Endometrial microvascular endothelial cells (primary cell): Measurements from ENCODE around the gene LRRC55. TPM values are rescaled to one million over a fixed set of nuclear protein-coding genes. Genes with fewer than 3 reads are reported as not detected.

Experiments
- in situ Hi-C: cut with HindIII; loops from 2 replicates; pipeline ENCODE4 v1.10.0; 2017; ENCODE audit warnings: low sequenced_read_pairs, low pct_unique_long_range_greater_than_20kb; ENCODE audit errors: inconsistent ontology term
- total RNA-seq: library from RNA; depleted of rRNA; stranded (reverse); fragments of >200 nt; gene quantifications from one replicate; pipeline ENCODE4 v1.2.3, GENCODE V29; 2015; ENCODE audit errors: inconsistent ontology term

The LRRC55 gene
- total RNA-seq, 1 donor from 2014 or later = not detected

- in situ Hi-C loops = no loop called here
Observed at GRCh38 chr11:57223601-57224000, 41.8 kb downstream of the LRRC55 start.

DNA sequence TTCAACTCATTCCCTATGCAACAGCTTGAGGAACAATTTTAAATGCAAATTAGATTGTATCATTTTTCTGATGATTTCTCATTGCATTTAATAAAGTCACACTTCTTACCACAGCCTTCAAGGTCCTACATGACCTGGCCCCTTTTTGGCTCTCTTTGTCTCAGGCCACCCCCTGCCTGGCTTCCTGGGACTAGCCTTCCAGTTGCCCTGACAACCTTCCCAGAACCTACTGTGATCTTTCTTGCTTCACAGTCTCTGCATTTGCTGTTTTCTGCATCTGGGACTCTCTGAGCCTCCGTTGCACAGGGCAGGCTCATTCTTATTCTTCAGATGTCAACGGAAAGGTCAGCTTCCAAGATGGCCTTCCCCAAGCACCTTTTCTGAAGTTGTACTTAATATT lies 42.4 kb downstream of the LRRC55 start:
- in situ Hi-C loops = no loop called here

GRCh38 chr11:57224537-57224936 lies 42.8 kb downstream of the LRRC55 start:
- in situ Hi-C loops = no loop called here

DNA sequence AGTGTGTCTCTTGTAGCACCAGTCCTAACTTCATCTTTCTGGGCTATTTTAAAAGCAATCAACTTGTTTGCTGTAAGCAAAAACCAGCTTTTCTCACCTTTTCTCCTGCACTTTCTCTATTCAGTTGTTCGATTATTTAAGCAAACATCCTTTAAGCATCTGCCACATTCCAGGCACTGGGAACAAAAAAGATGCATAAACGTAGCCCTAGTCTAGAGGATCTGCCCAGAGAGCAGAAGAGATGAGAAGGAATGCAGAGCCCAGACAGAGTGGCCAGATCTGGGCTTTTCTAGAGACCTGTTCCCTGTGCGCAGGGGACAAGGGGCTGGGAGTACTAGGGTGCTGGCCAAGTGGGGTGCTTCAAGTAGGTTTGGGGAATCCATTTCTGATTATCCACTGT lies 46.8 kb downstream of the LRRC55 start:
- in situ Hi-C loops = no loop called here

GRCh38 chr11:57230316-57230715 lies 48.6 kb downstream of the LRRC55 start:
- in situ Hi-C loops = no loop called here

DNA sequence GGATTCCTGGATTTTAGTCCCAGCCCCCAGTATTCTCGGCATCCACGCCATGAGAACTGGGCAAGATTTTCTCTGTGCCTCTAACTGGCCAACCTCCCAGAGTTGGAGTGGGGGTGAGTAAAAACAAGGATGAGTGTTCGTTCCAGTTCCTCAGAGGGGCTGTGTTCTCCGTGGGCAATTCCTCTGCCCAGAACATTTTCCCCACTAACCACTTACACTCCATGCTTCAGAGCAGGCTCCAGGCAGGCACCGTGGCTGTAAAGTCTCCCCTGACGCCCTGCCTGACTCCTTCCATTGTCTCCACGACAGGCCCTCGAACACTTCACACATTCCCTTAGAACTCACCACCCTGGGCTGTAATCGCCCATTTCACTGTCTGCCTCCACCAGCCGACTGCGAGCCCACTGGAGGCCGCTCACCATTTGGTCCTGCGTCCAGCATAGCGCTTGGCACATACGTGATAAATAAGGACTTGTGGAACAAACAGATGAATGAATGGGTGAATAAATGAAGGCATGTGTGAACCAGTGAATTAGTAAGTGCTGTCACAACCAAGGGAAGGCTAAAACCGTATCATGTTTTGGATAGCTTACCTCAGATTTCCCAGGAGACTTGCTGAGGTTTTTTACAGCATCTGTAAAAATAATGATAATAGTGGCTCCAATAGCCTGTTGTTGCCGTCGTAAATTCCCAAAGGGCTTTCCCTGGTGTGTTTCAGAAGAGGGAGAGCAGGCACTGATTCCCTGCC lies 49.2 kb downstream of the LRRC55 start:
- in situ Hi-C loops = no loop called here

DNA sequence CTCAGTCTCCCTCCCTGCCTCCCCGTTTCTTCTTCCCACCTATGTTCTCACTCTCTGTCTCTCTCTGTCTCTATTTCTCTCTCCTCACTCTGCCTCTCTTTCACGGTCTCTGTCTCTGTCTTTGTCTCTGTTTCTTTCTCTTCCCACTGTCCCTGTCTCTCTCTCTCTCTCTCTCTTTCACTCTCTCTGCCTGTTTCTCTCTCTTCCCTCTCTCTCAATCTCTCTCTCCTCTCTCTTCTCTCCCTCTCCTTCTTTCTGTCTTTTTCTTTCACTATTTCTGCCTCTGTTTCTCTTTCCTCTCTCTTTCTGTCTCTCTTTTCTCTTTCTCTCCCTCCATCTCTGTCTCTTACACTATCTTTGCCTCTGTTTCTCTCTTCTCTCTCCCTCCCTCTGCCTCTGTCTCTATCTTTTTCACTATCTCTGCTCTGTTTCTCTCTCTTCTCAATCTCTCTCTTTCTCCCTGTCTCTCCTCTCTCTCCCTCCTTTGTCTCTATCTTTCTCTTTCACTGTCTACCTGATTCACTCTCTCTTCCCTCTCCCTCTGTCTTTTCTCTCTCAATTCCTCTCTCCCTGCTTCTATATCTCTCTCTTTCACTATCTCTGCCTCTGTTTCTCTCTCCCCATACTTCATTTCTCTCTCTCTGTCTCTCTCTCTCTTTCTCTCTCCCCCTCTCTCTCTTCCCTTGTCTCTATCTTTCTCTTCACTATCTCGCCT lies 49.9 kb downstream of the LRRC55 start:
- in situ Hi-C loops = no loop called here

DNA sequence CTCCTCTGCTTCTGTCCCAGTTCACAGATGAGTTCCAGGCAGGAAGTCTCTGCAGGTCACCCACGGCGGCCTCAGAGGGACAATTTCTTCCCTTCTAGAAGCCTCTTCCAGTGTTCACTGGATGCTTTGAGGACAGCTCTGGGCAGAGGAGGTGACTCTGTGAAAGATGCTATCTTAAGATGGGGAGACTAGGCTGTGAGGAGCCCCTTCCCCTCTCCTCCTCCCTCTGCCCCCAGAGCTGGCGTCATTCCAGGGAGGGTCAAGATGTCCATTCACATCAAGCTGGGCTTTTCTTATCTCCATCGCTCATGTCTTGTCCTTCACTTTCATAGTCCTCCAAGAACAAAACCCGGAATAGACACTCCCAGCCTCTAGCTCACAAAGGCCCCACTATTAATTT lies 51.9 kb downstream of the LRRC55 start:
- in situ Hi-C loops = no loop called here

DNA sequence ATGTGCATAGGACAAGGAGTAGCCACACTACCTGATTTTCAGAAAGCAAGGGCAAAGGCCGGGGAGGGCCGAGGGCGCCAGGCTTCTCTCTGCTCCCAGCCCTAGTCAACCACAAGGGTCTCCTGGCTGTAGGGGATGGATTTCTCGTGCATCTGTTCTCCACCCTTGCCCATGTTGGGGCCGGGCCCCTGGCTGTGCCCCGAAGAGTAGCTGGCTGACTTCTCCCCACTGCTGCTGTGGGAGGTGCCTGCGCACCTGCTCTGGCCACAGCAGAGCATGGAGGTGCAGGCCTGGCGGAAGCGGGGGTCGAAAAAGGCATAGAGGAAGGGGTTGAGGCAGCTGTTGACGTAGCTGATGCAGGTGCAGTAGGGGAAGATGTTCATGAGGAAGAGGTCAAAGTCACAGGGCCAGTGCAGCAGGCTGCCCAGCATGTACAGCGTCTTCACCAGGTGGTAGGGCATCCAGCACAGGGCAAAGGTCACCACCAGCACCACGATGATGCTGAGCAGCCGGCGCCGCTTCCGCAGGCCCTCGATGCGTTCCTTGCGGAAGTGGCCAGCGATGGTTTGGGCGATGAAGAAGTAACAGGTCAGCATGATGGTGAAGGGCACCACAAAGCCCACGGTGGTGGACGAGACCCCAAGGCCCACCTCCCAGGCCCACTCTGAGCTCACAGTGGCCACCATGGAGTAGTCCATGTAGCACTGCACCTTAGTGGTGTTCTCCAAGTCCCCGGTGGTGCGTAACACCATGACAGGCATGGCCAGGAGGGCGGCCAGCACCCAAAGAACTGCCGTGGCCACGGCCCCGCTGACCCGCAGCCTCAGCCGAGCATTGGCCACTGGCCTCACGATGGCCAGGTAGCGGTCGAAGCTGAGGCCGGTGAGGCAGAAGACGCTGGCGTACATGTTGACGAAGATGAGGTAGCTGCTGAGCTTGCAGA lies 54.3 kb downstream of the LRRC55 start:
- in situ Hi-C loops = no loop called here

DNA sequence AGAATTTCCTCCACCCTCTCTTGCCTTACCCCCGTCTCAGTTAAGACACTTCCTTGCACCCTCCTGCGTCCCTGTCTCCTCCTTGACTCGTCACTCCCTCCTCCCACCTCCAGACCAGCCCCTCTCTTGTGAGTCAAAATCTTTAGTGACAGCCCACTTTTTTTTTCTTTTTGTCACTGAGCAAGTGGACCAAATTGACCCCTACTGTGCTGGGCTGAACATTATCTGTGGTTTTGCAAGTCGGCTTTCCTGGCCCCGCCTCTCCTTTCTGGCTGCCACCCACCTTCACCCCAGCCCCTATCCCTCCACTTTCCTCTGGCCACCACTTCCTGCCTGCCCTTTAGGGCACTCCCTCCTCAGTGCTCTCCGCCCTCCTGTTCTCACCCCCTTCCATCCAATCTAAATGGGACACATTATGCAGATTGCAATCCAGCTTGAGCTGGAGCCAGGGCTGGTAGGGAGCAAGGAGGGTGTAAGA lies 55.5 kb downstream of the LRRC55 start, which contains the start of gene APLNR:
Gene APLNR (minus strand): TSS at position 47 of the 478 bp plus-strand sequence. CDS start 246 bp downstream, outside the sequence.
- in situ Hi-C loops = no loop called here

DNA sequence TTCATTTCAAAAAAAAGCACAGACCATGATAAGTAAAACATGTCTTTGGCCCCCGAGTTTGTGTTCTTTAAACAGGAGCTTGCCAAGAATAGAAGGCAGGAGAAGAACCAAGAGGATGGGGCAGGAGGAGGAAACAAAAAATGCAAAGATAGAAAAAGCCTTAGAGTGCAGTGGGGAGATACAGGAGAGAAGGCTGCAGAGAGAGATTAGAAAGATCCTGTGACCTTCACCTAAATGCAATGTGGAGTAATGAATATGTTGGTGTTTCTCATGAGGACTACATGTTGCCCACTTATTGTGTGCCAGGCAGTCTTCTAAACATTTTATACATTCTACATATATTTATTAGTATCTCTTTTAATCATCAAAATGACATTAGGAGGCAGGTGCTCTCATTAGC lies 57.6 kb downstream of the LRRC55 start:
- in situ Hi-C loops = no loop called here

- in situ Hi-C loops = no loop called here
Observed at GRCh38 chr11:57240007-57240406, 58.3 kb downstream of the LRRC55 start.

DNA sequence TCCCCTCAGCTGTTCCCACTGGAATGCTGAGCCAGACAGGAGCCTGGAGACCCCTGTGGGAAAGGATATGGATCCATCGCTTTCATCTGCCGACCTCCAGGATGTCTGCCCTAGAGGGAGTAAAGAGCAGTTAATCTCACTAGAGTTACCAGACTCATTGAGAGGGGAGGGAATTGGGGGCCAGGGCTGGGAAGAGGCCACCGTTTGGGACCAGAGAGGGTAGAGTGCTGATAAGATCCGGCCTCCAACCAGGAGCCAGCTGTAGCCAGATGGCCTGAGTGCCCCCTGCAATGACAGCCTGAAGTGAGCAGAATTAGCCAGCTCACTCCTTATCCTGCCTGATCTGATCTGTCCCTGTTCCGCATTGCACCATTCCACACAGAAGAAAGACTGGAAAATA lies 59.0 kb downstream of the LRRC55 start:
- in situ Hi-C loops = no loop called here

Other genes with a start within 250 kb of the LRRC55 start
- not detected for gene OR5AK2, start 193.0 kb upstream of the LRRC55 start, total RNA-seq
- gene APLNR, start 55.3 kb downstream of the LRRC55 start, total RNA-seq = not detected
- 57.4 TPM for gene TNKS1BP1, start 143.0 kb downstream of the LRRC55 start, total RNA-seq
- 124 TPM for gene SSRP1, start 153.9 kb downstream of the LRRC55 start, total RNA-seq
- not detected for gene P2RX3, start 156.4 kb downstream of the LRRC55 start, total RNA-seq
- gene PRG3, start 199.2 kb downstream of the LRRC55 start, total RNA-seq = not detected
- gene PRG2, start 208.7 kb downstream of the LRRC55 start, total RNA-seq = not detected
- gene SLC43A3, start 245.2 kb downstream of the LRRC55 start, total RNA-seq = 122 TPM